NCI-H1417 (cell line): ENCODE data around the gene EFEMP1.

Source experiments
- DNase-seq, 3 experiments: peaks; one replicate each; lab custom pipeline; 2025; lab: John Stamatoyannopoulos, UW

EFEMP1 gene, protein sequence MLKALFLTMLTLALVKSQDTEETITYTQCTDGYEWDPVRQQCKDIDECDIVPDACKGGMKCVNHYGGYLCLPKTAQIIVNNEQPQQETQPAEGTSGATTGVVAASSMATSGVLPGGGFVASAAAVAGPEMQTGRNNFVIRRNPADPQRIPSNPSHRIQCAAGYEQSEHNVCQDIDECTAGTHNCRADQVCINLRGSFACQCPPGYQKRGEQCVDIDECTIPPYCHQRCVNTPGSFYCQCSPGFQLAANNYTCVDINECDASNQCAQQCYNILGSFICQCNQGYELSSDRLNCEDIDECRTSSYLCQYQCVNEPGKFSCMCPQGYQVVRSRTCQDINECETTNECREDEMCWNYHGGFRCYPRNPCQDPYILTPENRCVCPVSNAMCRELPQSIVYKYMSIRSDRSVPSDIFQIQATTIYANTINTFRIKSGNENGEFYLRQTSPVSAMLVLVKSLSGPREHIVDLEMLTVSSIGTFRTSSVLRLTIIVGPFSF

DNA sequence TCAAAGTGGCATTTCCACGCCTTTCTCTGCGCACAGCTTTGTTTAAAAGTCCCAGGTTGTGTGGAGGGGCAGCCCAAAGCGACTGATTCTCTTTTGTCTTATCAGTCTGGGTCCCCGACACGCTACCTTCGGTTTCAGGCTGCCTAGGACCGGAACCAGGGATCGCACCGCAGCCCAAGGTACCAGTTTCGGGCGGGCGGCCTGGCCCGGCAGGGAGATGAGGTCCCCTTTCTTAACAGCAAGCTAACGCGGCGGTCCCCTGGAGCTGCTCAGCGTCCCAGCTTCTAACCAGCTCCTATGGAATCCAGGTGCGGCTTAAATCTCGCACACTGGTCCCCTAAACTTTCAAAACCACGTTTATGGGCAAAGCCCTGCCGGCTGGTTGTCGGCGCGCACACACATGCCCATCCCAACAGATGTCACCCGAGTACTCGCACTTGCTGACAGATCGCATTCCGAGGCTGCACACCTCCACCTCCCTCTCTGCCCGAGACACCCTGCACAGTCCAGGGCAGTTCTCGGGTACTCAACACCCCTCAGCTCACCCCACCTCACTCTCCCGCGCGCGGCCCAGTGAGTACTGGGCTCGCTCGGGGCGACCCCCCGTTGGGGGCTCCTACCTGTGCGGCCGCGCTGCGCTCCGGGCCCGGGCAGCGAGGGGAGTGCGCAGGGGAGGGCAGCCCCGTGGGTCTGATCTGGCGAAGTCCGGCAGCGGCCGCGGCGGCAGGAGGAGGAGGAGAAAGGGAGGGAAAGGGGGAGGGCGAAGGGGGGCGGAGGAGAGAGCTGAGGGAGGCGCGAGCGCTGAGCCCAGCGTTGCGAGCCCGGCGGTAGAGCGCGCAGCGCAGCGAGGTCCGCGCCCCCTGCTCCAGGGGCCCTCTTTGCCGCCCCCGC lies at the start of gene EFEMP1:
TSS of gene EFEMP1 (minus strand) at position 692 of the 891 bp plus-strand sequence. CDS start 1,342 bp downstream, outside the sequence.
- peak; percentile 25 to 71 (median 69) for DNase-seq

DNA sequence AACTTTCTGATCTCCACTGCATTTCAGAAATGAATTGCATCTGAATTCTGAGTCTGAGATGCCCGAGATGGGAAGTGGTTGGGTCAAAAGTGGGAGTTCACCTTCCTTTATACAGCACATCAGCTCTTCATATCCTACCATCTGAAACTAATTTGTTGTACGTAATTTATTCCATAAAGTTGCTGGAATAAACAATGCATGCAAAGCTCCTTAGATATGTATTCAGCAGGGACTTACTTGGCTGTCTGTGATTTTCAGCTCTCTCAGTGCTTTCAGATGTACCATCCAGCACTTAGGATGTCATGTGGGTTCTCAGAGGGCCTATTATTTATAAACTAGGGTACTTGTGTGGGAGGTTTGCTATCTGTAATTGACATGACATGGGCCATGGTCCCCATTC lies 46.9 kb upstream of the EFEMP1 start:
- no peak for DNase-seq

DNA sequence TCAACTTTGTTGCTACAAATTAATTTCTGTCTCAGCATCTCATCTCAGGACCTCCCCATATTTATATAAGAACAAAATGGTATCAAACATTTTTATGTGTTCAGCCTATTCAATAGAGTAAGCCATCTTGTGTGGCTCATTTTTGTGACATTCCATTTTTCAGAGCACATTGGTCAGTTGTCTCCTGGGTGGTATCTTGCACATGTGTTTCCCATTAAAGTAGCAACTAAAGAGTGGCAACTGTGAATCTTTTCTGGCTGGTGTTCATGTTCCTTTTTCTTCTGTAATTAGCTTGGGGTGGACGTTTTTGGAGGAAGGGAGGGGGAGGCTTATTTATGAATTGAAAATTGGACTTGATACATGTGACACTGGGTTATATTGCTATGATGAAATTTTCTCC lies 45.4 kb upstream of the EFEMP1 start:
- DNase-seq, result no peak

DNA sequence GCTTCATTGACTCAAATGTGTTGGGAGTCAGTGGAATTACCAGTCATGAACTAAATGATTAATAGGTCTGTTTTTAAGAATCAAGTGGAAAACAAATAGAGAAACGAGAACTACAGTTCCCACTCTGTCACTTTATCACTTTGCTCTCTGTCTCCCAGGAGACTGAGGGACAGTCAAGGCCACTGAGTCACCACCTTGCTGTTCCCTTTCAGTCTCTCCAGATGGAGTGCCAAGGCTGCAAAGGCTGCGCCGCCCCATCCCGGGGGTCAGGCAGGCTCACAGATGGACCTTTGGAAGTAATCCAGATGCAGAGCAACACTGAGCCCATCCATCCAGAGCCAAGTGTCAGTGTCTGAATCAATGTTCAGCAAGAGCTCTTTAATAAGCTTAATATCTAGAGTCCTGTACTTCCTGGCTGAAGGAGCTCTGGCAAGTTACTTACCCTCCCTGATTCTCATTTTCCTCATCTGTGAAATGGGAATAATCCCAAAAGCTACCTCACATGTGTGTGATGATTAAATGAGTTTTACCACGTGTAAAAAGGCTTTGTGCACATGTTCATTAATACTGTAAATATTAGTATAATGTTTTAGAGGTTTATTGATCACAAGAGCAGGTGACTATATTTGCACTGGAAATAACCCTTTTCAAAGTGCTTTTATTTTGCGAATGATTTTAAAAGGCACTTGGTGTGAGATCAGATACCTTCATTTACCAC lies 43.0 kb upstream of the EFEMP1 start:
- peak in 2 of 3 experiments; percentile 10 to 40 for DNase-seq

DNA sequence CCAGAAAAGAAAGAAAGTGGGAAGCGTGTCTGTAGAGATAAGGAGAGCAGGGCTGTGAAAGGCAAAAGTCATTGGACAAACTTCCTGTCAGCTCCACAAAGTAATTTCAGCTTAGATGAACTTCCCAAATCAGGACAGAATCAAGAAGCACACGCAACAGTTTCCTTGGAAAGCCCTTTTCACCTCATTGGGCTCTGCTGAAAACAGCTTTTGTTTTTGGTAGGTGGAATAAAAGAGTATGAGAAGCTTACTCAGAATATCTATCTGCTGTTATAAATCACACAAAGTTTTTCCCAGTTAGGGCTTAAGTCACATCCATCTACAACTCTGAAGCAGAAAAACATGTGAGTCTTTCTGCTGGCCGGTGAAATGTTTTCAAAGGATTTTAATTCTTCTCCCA lies 42.4 kb upstream of the EFEMP1 start:
- DNase-seq, result no peak

DNA sequence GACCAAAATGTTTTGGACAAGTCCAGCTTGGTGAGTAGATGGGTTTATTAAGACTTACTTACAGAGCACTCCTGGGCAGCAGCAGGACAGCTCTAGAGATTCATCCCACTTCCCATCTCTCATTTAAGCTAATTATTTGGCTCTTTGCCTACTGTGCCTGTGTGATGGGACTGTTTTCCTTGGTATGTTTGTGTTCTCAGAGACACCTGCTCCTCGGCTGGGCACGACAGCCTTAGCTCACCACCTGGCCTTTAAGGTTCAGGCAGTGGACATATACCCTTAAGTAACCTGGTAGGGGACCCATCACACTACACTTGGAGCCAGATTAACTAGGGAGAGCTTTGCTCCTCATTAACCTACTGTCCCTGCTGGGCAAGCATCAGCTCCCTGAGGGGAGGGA lies 41.7 kb upstream of the EFEMP1 start:
- peak in 2 of 3 experiments; percentile 23 to 59 for DNase-seq

DNA sequence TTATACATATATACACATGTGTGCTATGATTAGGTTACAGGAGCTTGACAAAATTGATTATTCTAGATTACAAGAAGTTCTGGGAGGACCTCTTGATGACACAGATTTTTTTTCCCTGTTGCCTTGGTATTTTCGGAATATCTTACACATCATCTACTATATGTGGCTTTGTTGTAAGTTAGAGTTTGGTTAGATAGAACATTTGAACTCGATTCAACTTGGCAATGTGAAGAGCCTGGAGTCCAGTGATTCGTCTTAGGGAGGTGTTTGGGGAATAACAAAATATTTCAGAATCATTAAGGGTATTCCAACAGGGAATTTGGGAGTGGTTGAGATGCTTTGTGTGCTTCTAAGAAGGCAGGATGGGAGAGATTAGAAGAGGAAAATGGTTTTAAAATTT lies 39.3 kb upstream of the EFEMP1 start:
- no peak for DNase-seq

DNA sequence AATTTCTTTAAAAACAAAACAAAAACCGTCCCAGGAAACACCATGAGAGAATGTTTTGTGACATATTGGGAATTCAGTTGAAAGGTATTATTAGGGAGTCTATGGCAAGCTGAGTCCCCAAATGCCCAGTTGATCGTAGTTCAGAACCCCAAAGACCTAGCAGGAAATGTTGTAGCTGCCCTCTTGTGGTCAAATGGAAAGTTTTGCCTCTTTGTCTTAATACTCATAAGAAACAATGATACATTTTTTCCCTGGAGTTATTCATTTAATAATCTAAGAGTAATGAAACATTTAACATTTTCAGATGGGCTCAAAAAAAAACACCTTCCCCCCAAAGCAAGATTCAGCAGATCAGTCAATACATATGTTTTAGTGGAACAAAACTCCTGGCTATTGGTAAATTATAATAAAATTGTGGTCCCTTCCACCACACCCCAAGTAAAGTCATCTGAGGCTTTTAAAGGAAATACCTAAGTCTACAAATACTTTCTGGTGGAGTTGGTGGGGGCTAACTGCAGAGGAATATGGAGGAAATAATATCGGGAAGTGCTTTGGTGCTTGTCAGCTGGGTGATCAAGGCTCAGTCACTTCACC lies 37.8 kb upstream of the EFEMP1 start:
- peak; percentile 41 to 83 (median 71) for DNase-seq

DNA sequence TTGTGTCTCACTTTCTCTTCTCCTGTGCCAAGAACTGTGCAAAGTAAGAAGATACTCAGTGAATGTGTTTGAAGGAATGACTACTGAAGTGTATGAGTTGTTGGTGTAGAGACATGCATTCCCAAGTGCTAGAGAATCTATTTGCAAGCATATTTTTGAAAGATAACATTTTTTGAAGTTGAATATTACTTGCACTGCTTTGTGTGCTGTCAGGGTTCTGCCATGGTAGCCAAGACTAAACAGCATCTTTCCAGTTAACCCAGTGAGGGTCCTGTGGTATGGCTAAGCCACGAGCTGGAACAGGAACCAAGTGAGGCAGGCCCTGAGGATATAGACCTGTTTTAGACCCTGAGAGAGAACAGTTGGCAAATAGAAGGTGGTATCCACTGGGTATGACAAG lies 35.2 kb upstream of the EFEMP1 start:
- DNase-seq, result no peak

DNA sequence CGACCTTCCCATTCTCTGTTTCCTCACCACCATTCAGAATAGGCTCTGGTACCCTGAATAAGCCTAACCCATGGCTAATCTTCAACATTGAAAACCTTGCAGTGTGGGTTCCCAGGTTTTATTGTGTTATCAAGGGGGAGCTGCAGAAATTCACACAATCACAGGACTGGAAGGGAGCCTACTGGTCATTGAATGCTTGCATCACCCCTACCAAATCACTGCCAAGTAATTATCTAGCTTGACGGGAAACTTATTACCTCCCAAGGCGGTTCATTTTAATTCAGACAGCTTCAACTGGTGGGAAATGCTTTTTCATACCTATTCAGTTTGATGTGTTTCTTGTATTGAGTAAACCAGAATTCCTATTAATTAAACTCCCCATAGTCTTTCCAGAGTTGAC lies 33.6 kb upstream of the EFEMP1 start:
- no peak for DNase-seq

DNA sequence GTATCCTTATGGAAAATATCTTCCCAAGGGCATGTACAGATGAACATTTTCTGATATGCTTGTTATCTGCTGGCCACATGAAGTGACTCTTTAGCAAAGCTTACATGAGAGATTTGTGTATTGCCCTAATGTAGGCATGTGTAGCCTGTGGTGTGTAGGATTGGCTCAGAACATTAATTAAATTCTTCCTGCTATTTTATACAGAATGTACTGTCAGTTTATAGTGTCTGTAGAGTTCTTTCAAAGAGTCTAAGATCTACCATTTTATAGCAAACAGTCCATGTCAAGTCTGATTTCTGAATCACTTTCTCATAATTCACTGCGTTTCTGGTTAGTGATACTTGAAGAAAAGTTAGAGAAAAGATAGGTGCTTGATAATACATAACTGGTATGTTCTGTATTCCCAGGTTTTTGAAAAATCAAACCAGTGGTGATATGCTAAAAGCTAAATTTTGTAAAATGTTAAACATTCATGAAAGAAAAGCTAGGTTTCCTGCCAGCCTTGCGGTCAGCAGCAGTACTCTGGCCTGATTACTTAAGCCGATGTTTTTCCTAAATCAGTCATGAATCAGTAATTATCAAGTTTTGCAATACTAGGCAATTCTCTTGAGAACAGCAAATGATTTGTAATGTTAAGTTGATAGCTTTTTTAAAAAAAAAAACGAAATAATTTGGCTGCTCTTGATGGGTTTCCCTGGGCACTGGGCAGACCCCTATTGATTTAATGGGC lies 30.9 kb upstream of the EFEMP1 start:
- no peak for DNase-seq

DNA sequence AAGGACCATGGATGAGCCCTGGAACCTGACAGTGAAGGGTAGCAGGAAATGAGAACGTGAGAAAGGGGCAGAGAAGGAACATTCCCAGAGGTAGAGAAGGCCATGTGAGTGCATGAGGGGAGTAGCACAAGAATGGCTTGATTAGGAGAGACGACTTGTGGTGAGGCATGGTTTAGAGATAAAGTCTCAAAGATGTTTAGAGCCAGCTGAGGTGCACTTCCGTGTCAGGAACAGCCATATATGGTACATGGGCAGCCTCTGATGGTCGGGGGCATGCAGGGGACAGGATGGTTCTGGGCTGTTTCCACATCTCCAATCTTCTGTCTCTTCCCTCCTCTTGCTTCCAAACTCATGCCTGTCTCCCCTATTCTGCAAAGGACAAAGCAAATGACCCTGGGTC lies 28.8 kb upstream of the EFEMP1 start:
- DNase-seq, result no peak

DNA sequence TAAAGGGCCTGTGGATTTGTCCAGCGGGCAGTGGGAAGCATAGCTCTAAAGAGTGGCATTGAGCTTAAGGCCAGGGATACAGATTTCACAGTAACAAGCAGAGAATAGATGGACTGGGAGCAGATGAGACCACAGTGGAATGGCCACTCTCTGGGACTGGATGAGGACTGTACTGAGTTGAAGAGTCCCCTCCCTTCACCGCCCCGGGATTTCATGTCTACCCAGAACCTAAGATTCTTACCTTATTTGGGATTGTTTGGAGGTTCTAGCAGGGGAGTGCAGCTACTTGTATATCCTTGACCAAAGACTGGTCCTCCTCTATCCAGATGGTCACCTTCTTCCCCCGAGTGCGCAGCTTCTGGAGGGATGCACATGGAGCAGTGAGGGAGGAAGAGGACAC lies 28.0 kb upstream of the EFEMP1 start:
- no peak for DNase-seq

DNA sequence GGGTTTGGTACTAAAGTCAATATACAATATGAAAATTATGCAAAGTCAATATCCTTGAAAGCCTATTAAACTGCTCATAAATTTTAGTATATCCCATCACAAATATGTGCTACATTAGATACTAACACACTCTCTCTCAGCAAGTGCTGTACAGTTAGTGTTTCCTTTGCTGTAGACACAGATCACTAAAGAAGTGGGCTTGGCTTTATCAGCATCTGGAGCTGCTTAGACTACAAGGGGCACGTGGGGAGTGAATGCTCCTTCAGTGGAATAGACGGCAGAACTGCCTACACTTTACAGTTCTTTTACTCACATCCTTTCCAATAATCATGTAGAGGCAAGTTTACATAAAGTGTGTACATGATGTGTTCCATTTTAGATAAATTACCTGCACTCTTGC lies 26.0 kb upstream of the EFEMP1 start:
- DNase-seq, result peak in 1 of 3 experiments; percentile 44

DNA sequence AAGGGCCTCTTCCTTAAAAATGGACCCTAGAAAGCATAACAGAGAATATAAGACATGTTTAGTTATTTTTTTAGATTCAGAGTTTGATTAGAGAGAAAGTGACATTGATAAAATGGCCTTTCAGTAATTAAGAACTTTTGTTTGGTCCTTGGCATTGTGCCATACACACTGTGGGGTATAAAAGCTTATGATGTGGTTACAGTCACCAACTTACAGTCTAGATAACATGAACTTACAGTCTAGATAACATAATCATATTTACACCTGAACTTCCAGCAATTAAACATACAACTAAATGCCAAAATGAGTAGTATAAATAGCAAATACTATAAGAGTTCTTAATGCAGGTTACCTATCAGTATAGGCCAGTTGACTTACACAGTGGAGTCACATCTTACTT lies 25.6 kb upstream of the EFEMP1 start:
- DNase-seq, result peak in 2 of 3 experiments; percentile 50 to 85

DNA sequence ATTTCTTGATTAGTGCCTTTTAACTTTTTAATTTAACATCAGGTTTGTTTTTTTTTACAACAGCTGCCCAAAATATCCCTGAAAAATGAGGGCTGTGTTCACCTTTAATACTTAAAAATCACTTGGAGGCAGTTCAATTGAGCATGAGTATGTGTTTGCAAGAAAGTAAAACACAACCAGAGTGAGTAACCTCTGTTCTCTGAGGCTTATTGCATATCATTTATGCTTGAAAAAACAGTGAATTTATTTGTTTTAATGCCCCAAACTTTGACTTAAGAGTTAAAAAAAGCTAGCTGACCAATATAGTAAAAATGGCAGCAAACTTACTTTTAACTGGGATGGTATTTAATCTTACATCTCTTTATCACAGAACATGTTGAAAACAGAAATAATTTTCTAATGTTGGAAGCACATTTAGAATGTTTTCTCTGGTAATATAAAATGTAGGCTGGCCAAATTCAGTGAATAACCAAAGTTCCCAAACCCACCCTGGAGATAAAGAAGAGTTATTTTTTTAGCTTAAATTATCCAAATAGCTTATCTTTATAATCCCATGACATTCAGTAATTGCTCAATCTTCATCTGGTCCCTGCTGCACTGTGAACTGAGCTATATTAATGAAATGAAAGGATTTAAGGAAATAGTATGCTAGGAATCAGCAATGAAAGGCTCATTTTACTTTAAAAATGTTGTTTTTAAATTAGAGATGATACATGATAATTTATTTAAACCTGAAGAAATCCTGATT lies 24.8 kb upstream of the EFEMP1 start:
- no peak for DNase-seq

DNA sequence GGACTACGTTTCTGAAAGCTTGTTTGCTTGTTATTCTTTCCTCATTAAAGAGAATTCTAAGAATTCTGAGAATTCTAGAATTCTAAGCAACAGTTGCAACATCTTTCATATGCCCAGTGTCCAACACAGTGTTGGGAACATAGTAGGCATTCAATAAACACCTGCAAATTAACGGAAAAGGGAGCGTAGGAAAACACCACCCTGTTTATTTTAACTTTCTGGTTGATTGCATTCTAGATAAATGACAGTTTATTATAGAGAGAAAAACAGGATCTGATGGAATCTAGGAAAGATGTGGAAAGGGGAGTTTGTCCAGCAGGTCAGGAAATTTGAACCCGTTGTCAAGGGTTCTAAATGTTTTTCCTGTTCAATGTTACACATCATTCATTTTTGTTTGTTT lies 24.2 kb upstream of the EFEMP1 start:
- no peak for DNase-seq

DNA sequence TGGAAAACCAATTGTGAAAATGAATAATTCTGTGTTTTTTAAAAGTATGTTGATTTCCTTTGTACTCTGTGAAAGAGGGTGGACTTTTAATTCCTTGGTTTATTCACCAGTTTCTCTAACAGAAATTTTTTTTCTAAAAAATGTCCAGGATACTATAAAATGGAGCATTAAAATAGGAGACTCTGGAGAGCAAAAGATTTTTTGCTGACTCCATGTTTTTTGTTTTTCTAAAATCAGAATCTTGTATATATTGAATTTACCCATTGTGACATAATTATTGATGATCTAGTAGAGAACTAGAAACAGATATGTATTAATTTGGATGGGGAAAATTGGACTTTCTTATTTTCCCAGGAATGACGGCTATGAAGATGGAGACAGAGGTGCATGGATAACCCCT lies 23.2 kb upstream of the EFEMP1 start:
- DNase-seq, result no peak

DNA sequence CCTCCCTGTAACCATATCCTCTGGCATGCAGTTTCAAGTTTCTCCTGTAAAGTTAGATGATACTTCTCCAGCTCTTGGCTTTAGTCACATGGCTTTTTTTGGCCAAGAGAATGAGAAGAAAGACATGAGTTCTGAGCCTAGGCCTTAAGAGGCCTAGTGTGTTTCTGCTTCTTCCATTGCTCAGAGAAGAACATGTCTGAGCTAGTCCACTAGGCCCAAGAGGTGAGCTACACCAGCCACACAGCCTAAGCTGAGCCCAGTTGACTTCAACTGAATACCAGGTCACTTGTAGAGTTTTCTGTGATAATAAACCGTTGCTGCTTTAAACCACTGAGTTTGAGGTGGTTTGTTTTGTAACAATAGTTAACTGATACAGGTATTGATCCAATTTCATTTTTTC lies 19.9 kb upstream of the EFEMP1 start:
- DNase-seq, result no peak

DNA sequence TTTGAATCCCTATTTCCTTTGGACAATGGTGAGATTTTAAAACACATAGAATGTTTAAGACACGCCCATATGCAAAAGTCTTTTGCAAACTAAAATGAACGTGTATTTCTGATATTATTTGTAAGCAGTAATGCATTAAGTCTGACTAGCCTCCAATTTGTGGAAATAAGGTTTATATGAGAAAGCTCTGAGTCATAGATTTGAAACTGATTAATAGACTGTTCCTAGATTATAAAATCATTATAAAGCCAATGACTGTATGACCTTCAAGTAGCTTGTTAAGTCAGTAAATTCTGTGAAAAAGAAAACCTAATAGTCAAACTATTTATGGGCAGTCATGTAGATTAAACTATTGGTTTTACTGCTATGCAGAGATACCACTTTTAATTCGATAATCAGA lies 12.8 kb upstream of the EFEMP1 start:
- DNase-seq, result no peak
